Left lung (tissue), 10 donors: Measurements from ENCODE around the gene MXD4. TPM values are rescaled to one million over a fixed set of nuclear protein-coding genes. Genes with fewer than 3 reads are reported as not detected.

Source experiments
- ATAC-seq: fragments of 200-7000 bp; cut with Tn5 transposase; one replicate; pipeline ENCODE4 v1.9.1; 2020; ENCODE audit warnings: moderate library complexity
- DNase-seq, 4 donors: peaks; one replicate each; pipeline ENCODE4 v3.0.0-alpha.2; 2013 to 2020
- H3K27ac ChIP-seq, 2 donors: fragments of 200-600 bp; sonication (generic) in 1 of 2; one replicate each; pipeline versions ENCODE4 v1.5.0 to v1.8.0; 2020 to 2021
- H3K27me3 ChIP-seq, 2 donors: fragments of 200-600 bp; sonication (generic) in 1 of 2; one replicate each; pipeline versions ENCODE4 v1.5.0 to v1.8.0; 2020 to 2021
- H3K36me3 ChIP-seq, 2 donors: fragments of 200-600 bp; sonication (generic) in 1 of 2; one replicate each; pipeline versions ENCODE4 v1.5.0 to v1.8.0; 2020 to 2021
- H3K4me1 ChIP-seq, 2 donors: fragments of 200-600 bp; one replicate each; pipeline ENCODE4 v1.8.0; 2021
- H3K4me3 ChIP-seq, 2 donors: fragments of 200-600 bp; sonication (generic) in 1 of 2; one replicate each; pipeline versions ENCODE4 v1.5.0 to v1.8.0; 2020 to 2021; ENCODE audit warnings: mild to moderate bottlenecking in 1 of 2
- H3K9me3 ChIP-seq, 2 donors: fragments of 200-600 bp; sonication (generic) in 1 of 2; one replicate each; pipeline versions ENCODE4 v1.5.0 to v1.8.0; 2020 to 2021
- intact Hi-C, 2 donors: fragments of 100-400 bp; cut with DNase I; formaldehyde crosslinking; loops; one replicate each; pipeline versions ENCODE4 v1.11.2 to v1.14.2; 2022
- polyA plus RNA-seq, 6 donors: library from polyadenylated mRNA; unstranded; fragments of 120-200 nt; gene quantifications; one replicate each; pipeline ENCODE4 v1.2.1, GENCODE V29; 2013; ENCODE audit not compliant: insufficient read length in 6 of 6
- total RNA-seq, 2 donors: library from RNA; stranded (reverse); fragmentation: NEBNext Ultra II Directional; extraction: Animal tissue kit (Norgen Biotek cat#: 25700); gene quantifications; one replicate each; pipeline ENCODE4 v1.2.1, GENCODE V29; 2021
- TF ChIP-seq, protein P1 (sequence below), 2 donors: fragments of 200-600 bp; sonication (generic) in 1 of 2; IDR thresholded peaks; one replicate each; pipeline versions ENCODE4 v1.5.0 to v1.8.0; 2021; ENCODE audit warnings: antibody characterized with exemption in 2 of 2
- donor health status: DM: no; HTN: yes; CAD: no.
- donor health status: DM: no; HTN: no; CAD: no.

MXD4 gene
- total and polyA plus RNA-seq, 8 donors: 52.4 to 113 (median 81.9) TPM

DNA sequence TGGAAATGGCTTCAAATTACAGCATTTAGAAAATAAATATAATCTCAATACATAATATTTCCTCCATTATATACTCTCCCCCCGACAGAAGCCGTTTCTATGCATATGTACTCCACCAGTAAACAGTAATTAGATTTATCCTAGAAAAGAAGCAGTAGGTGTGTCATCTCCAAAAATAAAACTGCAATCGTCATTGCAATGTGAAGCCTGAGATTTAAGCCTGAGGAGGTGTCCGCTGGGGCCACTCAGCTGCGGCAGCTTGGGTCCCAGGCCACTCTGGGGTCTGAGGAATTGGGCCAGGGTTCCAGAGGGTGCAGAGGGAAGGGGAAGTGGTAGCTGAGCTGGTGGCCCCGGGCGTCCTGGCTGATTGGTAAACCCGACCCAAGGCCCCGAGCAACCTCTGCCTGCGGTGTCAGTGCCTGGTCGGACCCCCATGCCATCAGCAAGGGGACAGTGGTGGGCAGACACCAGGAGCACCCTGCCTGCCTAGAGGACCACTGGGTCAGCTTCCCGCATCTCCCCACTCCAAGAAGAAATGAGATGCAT, 7.8 kb upstream of the MXD4 start:
- no peak overlapping the region for H3K27ac ChIP-seq
- no peaks in the 10 kb centered on the region for H3K36me3 ChIP-seq
- intact Hi-C loops: no loop called here
- DNase-seq (peak in 1 of 4 donors; percentile 67), ATAC-seq (no peak)
- no peak overlapping the region for H3K4me3 ChIP-seq
- H3K27me3 ChIP-seq: no peaks in the 10 kb centered on the region
- H3K4me1 ChIP-seq: peaks cover 0 to 5% of the 10 kb centered on the region in 2 donors
- TF ChIP-seq, protein P1, sequence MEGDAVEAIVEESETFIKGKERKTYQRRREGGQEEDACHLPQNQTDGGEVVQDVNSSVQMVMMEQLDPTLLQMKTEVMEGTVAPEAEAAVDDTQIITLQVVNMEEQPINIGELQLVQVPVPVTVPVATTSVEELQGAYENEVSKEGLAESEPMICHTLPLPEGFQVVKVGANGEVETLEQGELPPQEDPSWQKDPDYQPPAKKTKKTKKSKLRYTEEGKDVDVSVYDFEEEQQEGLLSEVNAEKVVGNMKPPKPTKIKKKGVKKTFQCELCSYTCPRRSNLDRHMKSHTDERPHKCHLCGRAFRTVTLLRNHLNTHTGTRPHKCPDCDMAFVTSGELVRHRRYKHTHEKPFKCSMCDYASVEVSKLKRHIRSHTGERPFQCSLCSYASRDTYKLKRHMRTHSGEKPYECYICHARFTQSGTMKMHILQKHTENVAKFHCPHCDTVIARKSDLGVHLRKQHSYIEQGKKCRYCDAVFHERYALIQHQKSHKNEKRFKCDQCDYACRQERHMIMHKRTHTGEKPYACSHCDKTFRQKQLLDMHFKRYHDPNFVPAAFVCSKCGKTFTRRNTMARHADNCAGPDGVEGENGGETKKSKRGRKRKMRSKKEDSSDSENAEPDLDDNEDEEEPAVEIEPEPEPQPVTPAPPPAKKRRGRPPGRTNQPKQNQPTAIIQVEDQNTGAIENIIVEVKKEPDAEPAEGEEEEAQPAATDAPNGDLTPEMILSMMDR (IDR thresholded peaks at IDR 0.05): no peak
- no peaks in the 10 kb centered on the region for H3K9me3 ChIP-seq

DNA sequence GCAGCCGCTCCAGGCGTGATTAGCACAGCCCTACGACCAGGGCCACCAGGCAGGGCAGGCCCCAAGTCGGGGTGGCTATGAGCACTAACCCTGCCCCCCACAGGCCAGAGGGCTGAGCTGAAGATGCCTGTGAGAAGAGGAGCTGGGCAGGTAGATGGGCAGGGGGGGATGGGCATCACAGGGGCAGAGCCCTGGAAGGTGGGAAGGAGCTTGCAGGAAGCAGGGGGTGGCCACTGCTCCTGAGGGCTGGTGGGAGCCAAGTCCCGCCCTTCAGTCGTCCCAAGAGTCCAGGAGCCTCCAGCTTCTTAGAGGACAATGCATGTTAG, 7.3 kb upstream of the MXD4 start:
- no peaks in the 10 kb centered on the region for H3K9me3 ChIP-seq
- no peak for ATAC-seq
- H3K36me3 ChIP-seq: no peaks in the 10 kb centered on the region
- H3K4me1 ChIP-seq: peaks cover 0 to 5% of the 10 kb centered on the region in 2 donors
- H3K27ac ChIP-seq: no peak overlapping the region
- no peaks in the 10 kb centered on the region for H3K27me3 ChIP-seq
- DNase-seq: peak in 1 of 4 donors; percentile 72
- H3K4me3 ChIP-seq: no peak overlapping the region
- intact Hi-C loops: no loop called here
- TF ChIP-seq, protein P1 (IDR thresholded peaks at IDR 0.05): no peak

DNA sequence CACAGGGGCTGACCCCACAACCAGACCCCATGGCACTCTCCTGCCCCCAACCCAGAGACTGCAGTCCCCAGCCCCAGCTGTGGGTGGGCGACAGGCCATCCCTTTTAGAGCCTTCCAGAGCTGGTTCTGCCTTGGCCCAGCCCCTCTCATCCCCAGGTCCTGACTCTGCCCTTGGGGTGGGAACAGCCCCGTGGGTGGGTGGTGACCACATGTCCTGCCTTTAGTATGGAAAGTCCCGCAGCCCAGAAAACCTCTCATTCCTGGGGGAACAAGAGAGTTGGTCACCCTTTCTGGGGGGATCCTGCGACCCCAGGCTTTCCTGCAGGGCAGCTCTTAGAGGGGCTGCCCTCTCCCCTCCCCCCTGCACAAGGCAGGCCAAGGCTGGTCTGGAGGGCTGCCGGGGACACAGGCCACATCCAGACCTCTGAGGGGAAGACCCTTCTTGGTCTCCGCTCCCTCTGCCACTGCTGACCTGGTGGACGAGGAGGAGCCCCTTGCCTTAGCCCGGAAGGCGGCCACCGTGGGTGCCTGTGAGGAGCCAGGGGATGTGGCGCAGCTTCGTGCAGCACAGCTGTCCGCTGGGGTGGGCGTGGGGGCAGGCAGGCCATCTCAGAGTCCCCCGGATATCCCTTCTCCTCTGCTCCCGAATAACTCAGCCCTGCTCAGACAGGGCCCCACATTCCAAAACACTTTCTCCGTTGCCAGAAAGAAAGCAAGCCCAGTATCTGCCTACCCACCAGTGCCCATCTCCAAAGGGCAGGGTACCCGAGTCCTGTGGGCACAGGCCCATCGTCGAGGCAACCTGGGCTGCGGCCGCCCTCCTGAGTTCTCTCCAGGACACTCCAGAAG, 6.7 kb upstream of the MXD4 start:
- H3K36me3 ChIP-seq: no peaks in the 10 kb centered on the region
- H3K27me3 ChIP-seq: no peaks in the 10 kb centered on the region
- peak in 1 of 4 donors; percentile 78 for DNase-seq
- H3K9me3 ChIP-seq: no peaks in the 10 kb centered on the region
- no peak overlapping the region for H3K27ac ChIP-seq
- H3K4me3 ChIP-seq: no peak overlapping the region
- TF ChIP-seq, protein P1 (IDR thresholded peaks at IDR 0.05): no peak
- no peak for ATAC-seq
- intact Hi-C loops: no loop called here
- peaks cover 0 to 5% of the 10 kb centered on the region in 2 donors for H3K4me1 ChIP-seq

DNA sequence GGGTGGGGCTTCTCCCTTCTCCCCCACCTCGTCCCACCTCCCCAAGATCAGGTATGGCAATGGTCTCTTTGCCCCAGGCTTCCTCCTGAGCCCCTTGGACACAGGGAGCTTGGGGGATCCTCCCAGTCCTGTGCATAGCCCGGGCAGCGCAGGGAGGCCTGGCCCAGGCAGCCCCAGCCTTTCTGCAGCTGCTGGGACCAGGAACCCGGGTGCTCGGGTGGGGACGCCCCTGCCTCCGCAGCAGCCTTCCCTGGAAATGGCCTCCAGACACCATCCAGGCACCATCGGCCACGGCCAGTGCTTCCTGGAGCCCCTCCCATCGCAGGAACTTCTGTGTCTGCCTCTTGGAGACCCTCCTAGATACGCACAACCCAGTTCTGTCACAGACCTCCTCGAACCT, 5.9 kb upstream of the MXD4 start:
- Histone ChIP-seq H3K27ac (no peak overlapping the region), H3K27me3 (no peaks in the 10 kb centered on the region), H3K36me3 (no peaks in the 10 kb centered on the region), H3K9me3 (no peaks in the 10 kb centered on the region), H3K4me1 (peaks cover 7 to 10% of the 10 kb centered on the region in 2 donors), H3K4me3 (no peak overlapping the region)
- peak in 1 of 4 donors; percentile 68 for DNase-seq
- intact Hi-C loops: no loop called here
- no peak for ATAC-seq
- TF ChIP-seq, protein P1 (IDR thresholded peaks at IDR 0.05): no peak

DNA sequence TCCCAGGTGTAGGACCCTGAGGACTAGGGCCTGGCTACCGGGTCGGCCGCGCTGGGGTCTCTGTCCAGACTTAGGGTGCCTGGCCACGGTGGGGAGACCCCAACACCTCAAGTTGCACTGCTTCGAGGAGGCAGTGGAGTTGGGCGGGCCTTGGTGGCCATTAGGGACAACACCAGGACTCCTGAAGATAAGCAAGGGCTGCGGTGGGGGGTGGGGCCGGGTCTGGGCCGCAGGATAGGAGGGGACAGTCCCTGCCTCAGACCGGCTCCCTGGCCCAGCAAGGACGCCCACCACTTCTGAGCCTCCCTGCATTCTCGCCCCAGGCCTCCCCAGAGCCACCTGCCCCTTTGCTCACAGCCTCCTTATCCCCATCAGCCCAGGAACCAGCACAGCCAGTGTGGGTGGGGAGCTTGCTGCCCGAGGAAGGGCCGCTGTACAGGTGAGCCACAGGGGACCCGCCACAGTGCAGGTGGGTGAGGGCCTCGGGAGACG, 5.5 kb upstream of the MXD4 start:
- Histone ChIP-seq H3K36me3 (no peaks in the 10 kb centered on the region), H3K27ac (no peak overlapping the region), H3K4me3 (no peak overlapping the region), H3K27me3 (no peaks in the 10 kb centered on the region), H3K9me3 (no peaks in the 10 kb centered on the region), H3K4me1 (peaks cover 12% of the 10 kb centered on the region in 2 donors)
- ATAC-seq (no peak), DNase-seq (peak in 1 of 4 donors; percentile 65)
- intact Hi-C loops: no loop called here
- TF ChIP-seq, protein P1 (IDR thresholded peaks at IDR 0.05): no peak
